Loucy (cell line): ENCODE results near the gene DNAH1.

Experiments
- EZH2phosphoT487 ChIP-seq: fragments of 200-600 bp; IDR thresholded peaks from 2 replicates; pipeline ENCODE4 v1.6.1; 2018; ENCODE audit warnings: antibody characterized with exemption, mild to moderate bottlenecking, moderate library complexity, borderline replicate concordance
- TF ChIP-seq, protein P1 (sequence below): fragments of 200-600 bp; sonication (generic); conservative IDR thresholded peaks from 2 replicates; pipeline ENCODE4 v1.5.1; 2014; ENCODE audit warnings: mild to moderate bottlenecking, antibody characterized with exemption, low read length

DNA sequence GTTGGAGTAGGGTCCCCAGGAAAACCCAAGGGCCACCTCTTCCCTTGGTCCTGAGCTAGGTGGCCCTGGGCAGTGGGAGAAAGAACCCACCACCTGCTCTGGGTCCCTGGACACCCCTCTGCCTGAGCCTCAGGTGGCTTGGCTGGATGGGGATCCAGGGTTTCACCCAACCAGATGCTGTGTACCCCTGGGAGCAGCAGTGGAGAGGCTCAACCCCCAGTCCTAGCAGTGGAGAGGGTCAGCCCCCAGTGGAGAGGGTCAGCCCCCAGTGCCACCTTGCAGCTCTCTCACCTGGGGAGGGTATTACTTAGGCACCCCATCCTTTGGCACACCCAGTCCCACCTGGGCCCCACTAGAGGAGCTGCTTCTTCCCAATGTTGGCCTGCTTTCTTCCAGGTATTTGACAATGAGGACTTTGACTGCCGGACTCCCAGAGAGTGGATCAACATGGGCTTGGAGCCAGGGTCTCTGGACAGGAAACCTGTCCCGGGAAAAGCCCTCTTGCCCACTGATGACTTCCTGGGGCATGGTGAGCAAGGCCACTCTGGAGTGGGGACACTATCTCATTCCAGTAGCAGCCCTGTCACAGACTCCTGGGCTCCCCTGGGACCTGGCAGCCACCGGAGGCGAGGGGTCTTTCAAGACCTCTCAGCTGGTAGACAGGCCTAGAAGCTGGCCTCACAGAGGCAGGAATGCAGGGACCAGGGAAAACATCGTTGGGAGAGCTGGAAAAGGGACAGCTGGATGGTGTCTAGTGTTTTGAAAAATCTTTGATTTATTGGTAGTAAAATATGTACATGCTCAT, 11.6 kb downstream of the DNAH1 start:
- TF ChIP-seq, protein P1, sequence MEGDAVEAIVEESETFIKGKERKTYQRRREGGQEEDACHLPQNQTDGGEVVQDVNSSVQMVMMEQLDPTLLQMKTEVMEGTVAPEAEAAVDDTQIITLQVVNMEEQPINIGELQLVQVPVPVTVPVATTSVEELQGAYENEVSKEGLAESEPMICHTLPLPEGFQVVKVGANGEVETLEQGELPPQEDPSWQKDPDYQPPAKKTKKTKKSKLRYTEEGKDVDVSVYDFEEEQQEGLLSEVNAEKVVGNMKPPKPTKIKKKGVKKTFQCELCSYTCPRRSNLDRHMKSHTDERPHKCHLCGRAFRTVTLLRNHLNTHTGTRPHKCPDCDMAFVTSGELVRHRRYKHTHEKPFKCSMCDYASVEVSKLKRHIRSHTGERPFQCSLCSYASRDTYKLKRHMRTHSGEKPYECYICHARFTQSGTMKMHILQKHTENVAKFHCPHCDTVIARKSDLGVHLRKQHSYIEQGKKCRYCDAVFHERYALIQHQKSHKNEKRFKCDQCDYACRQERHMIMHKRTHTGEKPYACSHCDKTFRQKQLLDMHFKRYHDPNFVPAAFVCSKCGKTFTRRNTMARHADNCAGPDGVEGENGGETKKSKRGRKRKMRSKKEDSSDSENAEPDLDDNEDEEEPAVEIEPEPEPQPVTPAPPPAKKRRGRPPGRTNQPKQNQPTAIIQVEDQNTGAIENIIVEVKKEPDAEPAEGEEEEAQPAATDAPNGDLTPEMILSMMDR = no peak
- no peak for TF ChIP-seq EZH2phosphoT487
